Tibial nerve (tissue), 3 donors: ENCODE data around the gene RBFOX1.

ENCODE experiments used
- CTCF ChIP-seq, 5 experiments: fragments of 200-600 bp in 3 of 5; fragments of 450-650 bp in 2 of 5; sonication (generic) in 3 of 5; IDR thresholded peaks; one replicate each; pipeline ENCODE4 v1.5.1; 2016 to 2019; ENCODE audit warnings: antibody characterized with exemption in 5 of 5, mild to moderate bottlenecking in 3 of 5, moderate library complexity in 2 of 5
- POLR2A ChIP-seq, 2 donors: fragments of 450-650 bp; IDR thresholded peaks; one replicate each; pipeline ENCODE4 v1.6.1; 2017; ENCODE audit warnings: antibody characterized with exemption in 2 of 2, mild to moderate bottlenecking in 2 of 2, moderate library complexity in 2 of 2

- TF ChIP-seq CTCF (IDR thresholded peaks at IDR 0.05) (no peak), POLR2A (IDR thresholded peaks at IDR 0.05) (no peak)
Measured at GRCh38 chr16:7742626-7743025, 410.0 kb downstream of the RBFOX1 start.
